Thyroid gland (tissue), 4 donors: ENCODE results near the gene GPRC5A.

Experiments used
- CTCF ChIP-seq, 6 experiments: fragments of 200-600 bp in 3 of 6; fragments of 450-650 bp in 3 of 6; sonication (generic) in 3 of 6; IDR thresholded peaks; one replicate each; pipeline ENCODE4 v1.5.1; 2016 to 2019; ENCODE audit warnings: antibody characterized with exemption in 6 of 6, mild to moderate bottlenecking in 2 of 6, inconsistent platforms in 1 of 6, moderate library complexity in 1 of 6
- POLR2A ChIP-seq, 2 donors: fragments of 450-650 bp; IDR thresholded peaks; one replicate each; pipeline ENCODE4 v1.6.1; 2017; ENCODE audit warnings: antibody characterized with exemption in 2 of 2, mild to moderate bottlenecking in 2 of 2, moderate library complexity in 1 of 2

- TF ChIP-seq CTCF (IDR thresholded peaks at IDR 0.05), result no peak
- TF ChIP-seq POLR2A (IDR thresholded peaks at IDR 0.05), result no peak
Measured at GRCh38 chr12:12915656-12916055, 24.3 kb downstream of the GPRC5A start.
